ENCODE results near the gene AZIN2. TPM values are rescaled to one million over a fixed set of nuclear protein-coding genes. Genes with fewer than 3 reads are reported as not detected.

Gene AZIN2
- total RNA-seq, 2 experiments from 2014 or later = 2.5 TPM

DNA sequence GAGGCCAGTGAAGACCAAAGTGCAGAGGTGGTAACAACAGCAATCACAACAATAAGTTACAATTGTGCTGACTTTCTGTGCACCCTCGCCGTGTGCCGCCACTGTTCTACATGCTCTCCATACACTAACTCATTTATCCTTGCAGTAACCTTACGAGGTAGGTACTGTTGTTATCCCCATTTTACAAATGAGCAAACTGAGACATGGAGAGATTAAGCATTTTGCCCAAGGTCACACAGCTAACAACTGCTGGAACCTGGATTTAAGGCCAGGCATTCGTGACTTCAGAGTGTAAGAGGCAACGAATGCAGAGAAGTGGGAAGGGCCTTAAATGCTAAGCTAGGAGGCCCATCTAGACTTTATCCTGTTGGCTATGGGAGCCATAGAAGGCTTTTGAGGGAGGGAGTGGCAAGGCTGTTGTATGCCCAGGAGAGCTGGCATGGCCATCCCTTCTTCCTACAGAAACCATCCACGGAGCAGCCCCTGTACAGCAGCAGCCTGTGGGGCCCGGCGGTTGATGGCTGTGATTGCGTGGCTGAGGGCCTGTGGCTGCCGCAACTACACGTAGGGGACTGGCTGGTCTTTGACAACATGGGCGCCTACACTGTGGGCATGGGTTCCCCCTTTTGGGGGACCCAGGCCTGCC, 36.6 kb downstream of the AZIN2 start:
- intact Hi-C loops (cut with micrococcal nuclease) = no loop called here
- ATAC-seq = no peak
- ChIA-PET CTCF (interaction anchor here (0.7 to 1.8 kb wide), 2 partner anchors 10 to 19 kb away, joined by 3 to 8 read pairs; no protein-coding TSS in a partner anchor), POLR2A (interaction anchor here (4.2 kb wide), 1 partner anchor 9 kb away, joined by 13 read pairs; no protein-coding TSS in a partner anchor)
- Mint-ChIP-seq H3K4me1 (ENCODE audit: low read depth) (no peaks in the 10 kb centered on the region), H3K4me3 (no peak overlapping the region), H3K9me3 (no peaks in the 10 kb centered on the region), H3K27me3 (no peaks in the 10 kb centered on the region), H3K36me3 (ENCODE audit: low read depth) (no peaks in the 10 kb centered on the region), H3K27ac (no peak overlapping the region)
- TF ChIP-seq, protein P1, sequence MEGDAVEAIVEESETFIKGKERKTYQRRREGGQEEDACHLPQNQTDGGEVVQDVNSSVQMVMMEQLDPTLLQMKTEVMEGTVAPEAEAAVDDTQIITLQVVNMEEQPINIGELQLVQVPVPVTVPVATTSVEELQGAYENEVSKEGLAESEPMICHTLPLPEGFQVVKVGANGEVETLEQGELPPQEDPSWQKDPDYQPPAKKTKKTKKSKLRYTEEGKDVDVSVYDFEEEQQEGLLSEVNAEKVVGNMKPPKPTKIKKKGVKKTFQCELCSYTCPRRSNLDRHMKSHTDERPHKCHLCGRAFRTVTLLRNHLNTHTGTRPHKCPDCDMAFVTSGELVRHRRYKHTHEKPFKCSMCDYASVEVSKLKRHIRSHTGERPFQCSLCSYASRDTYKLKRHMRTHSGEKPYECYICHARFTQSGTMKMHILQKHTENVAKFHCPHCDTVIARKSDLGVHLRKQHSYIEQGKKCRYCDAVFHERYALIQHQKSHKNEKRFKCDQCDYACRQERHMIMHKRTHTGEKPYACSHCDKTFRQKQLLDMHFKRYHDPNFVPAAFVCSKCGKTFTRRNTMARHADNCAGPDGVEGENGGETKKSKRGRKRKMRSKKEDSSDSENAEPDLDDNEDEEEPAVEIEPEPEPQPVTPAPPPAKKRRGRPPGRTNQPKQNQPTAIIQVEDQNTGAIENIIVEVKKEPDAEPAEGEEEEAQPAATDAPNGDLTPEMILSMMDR (IDR thresholded peaks at IDR 0.05) = no peak
- no peak for DNase-seq

DNA sequence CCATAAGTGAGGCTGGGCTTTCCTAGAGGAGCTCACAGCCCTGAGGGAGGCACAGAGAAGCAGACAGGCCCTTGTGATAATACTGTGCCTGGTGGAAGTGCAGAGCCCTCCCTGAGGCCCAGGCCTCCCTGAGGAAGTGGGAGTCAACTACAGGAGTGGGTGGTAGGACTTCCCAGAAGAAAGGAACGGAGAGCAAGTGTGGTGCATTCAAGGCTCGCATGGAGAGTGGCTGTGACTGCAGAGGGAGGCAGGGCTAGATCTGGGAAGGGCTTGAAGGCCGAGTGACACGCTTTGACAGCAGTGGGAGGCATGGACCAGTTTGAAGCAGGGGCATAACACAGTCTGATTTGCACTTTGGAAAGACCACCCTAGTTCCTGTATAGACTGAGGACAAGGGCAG, 37.3 kb downstream of the AZIN2 start:
- TF ChIP-seq, protein P1 (IDR thresholded peaks at IDR 0.05) = no peak
- Mint-ChIP-seq H3K9me3 (no peaks in the 10 kb centered on the region), H3K27ac (no peak overlapping the region), H3K4me1 (ENCODE audit: low read depth) (no peaks in the 10 kb centered on the region), H3K4me3 (no peak overlapping the region), H3K27me3 (no peaks in the 10 kb centered on the region), H3K36me3 (ENCODE audit: low read depth) (no peaks in the 10 kb centered on the region)
- CTCF ChIA-PET = interaction anchor here (1.8 kb wide), 1 partner anchor 9 kb away, joined by 8 read pairs; no protein-coding TSS in a partner anchor
- no peak for DNase-seq
- no peak for ATAC-seq
- POLR2A ChIA-PET = interaction anchor here (4.2 kb wide), 1 partner anchor 9 kb away, joined by 13 read pairs; no protein-coding TSS in a partner anchor
- intact Hi-C loops (cut with micrococcal nuclease) = no loop called here

DNA sequence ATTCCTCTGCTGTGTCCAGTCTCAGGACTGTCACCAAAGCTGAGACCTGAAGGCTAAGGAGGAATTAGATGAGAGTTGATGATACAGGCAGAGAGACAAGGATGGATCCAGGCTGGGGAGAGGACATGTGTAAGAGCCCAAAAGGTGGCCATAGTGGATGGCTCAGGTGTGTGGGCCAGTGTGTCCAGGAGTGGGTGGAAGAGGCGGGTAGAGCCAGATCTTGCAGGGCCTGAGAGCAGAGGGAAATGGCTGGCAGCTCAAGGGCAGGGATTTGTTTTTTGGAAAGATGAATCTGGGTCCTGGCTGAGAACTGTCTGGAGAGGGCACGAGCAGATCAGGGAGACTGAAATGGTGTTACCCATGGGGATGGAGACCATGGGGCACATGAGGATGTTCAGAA, 38.1 kb downstream of the AZIN2 start:
- DNase-seq (no peak), ATAC-seq (no peak)
- Mint-ChIP-seq H3K4me3 (no peak overlapping the region), H3K27me3 (no peaks in the 10 kb centered on the region), H3K9me3 (no peaks in the 10 kb centered on the region), H3K36me3 (ENCODE audit: low read depth) (no peaks in the 10 kb centered on the region), H3K4me1 (ENCODE audit: low read depth) (no peaks in the 10 kb centered on the region), H3K27ac (no peak overlapping the region)
- intact Hi-C loops (cut with micrococcal nuclease) = no loop called here
- TF ChIP-seq, protein P1 (IDR thresholded peaks at IDR 0.05) = no peak
- CTCF ChIA-PET = no interaction called here
- POLR2A ChIA-PET = no interaction called here

DNA sequence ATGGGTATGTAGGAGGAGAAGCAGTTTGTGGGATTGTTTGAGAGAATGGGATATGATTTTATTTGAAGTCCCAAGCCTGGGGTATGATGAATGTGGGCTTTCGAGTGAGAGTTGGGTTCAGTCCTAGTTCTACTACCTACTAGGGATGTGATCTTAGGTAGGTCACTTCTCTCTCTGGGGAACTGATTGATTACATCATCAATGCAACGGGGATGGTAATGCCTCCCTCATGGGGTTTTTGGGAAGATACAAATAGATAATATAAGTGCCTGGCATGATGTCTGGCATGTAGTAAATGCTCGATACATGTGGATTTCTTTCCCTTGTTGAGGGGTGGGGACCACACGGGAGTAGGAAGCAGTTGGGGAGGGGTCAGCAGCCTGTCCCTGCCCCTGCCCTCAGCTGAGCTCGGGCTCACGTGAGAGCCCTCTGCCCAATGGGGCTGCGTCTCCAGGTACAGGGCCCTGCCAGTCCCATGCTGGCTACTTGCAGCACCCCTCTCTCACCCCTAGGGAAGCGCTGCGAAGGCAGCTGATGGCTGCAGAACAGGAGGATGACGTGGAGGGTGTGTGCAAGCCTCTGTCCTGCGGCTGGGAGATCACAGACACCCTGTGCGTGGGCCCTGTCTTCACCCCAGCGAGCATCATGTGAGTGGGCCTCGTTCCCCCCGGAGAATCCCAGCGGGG, 38.7 kb downstream of the AZIN2 start:
- Mint-ChIP-seq H3K36me3 (ENCODE audit: low read depth) (peaks cover 3% of the 10 kb centered on the region), H3K4me3 (no peak overlapping the region), H3K9me3 (no peaks in the 10 kb centered on the region), H3K4me1 (ENCODE audit: low read depth) (no peaks in the 10 kb centered on the region), H3K27me3 (no peaks in the 10 kb centered on the region), H3K27ac (no peak overlapping the region)
- POLR2A ChIA-PET = no interaction called here
- no peak for ATAC-seq
- no peak for DNase-seq
- intact Hi-C loops (cut with micrococcal nuclease) = no loop called here
- TF ChIP-seq, protein P1 (IDR thresholded peaks at IDR 0.05) = no peak
- CTCF ChIA-PET = interaction anchor here (0.7 kb wide), 1 partner anchor 293 kb away, joined by 3 read pairs; no protein-coding TSS in a partner anchor
